SK-N-SH treated with all-trans-retinoic acid at 6 μM for 48 hours (cell line): ENCODE results near the gene SORCS1.

Experiments
- ATAC-seq: fragments of 200-7000 bp; cut with Tn5 transposase; 3 replicates; pipeline ENCODE4 v1.9.1; 2020; ENCODE audit warnings: mild to moderate bottlenecking, moderate library complexity
- ARNTL ChIP-seq: fragments of 450-650 bp; formaldehyde crosslinking; IDR thresholded peaks from 2 replicates; pipeline ENCODE4 v1.5.0; 2020; ENCODE audit warnings: low read depth, mild to moderate bottlenecking, moderate library complexity, borderline replicate concordance
- BACH2 ChIP-seq: fragments of 250-450 bp; sonication (Bioruptor Pico); IDR thresholded peaks from 2 replicates; pipeline ENCODE4 v1.9.0; 2021; ENCODE audit warnings: mild to moderate bottlenecking, borderline replicate concordance
- CSRNP3 ChIP-seq: fragments of 250-450 bp; sonication (Bioruptor Pico); IDR thresholded peaks from 2 replicates; pipeline ENCODE4 v1.5.1; 2021; ENCODE audit warnings: mild to moderate bottlenecking, moderate library complexity
- ESRRG ChIP-seq: fragments of 250-450 bp; sonication (Bioruptor Pico); IDR thresholded peaks from 2 replicates; pipeline ENCODE4 v1.6.1; 2021; ENCODE audit warnings: mild to moderate bottlenecking
- GLIS3 ChIP-seq: fragments of 250-450 bp; sonication (Bioruptor Pico); IDR thresholded peaks from 2 replicates; pipeline ENCODE4 v1.5.0; 2020; ENCODE audit warnings: mild to moderate bottlenecking, moderate library complexity
- RARB ChIP-seq: fragments of 250-450 bp; sonication (Bioruptor Pico); IDR thresholded peaks from 2 replicates; pipeline ENCODE4 v1.8.0; 2021; ENCODE audit warnings: mild to moderate bottlenecking, moderate library complexity
- SNAI2 ChIP-seq: fragments of 250-450 bp; sonication (Bioruptor Pico); IDR thresholded peaks from 2 replicates; pipeline ENCODE4 v1.5.0; 2020; ENCODE audit warnings: mild to moderate bottlenecking, moderate library complexity
- TCF4 ChIP-seq: fragments of 250-450 bp; sonication (Bioruptor Pico); IDR thresholded peaks from 2 replicates; pipeline ENCODE4 v1.8.0; 2021; ENCODE audit warnings: mild to moderate bottlenecking, moderate library complexity, borderline replicate concordance
- TOX ChIP-seq: fragments of 250-450 bp; sonication (Bioruptor Pico); IDR thresholded peaks from 2 replicates; pipeline ENCODE4 v1.8.0; 2021; ENCODE audit warnings: mild to moderate bottlenecking, moderate library complexity, borderline replicate concordance
- TSHZ2 ChIP-seq: fragments of 250-450 bp; sonication (Bioruptor Pico); IDR thresholded peaks from 2 replicates; pipeline ENCODE4 v1.5.0; 2020; ENCODE audit warnings: mild to moderate bottlenecking, moderate library complexity
- ZC3H10 ChIP-seq: fragments of 250-450 bp; sonication (Bioruptor Pico); IDR thresholded peaks from 2 replicates; pipeline ENCODE4 v1.5.1; 2021; ENCODE audit warnings: mild to moderate bottlenecking, moderate library complexity
- ZFP3 ChIP-seq: fragments of 250-450 bp; sonication (Bioruptor Pico); IDR thresholded peaks from 2 replicates; pipeline ENCODE4 v1.5.0; 2020; ENCODE audit warnings: mild to moderate bottlenecking, moderate library complexity
- ZFP30 ChIP-seq: fragments of 450-650 bp; formaldehyde crosslinking; IDR thresholded peaks from 2 replicates; pipeline ENCODE4 v1.5.0; 2022; ENCODE audit warnings: mild to moderate bottlenecking, moderate library complexity
- ZNF565 ChIP-seq: fragments of 450-650 bp; formaldehyde crosslinking; conservative IDR thresholded peaks from 2 replicates; pipeline ENCODE4 v1.5.0; 2020; ENCODE audit warnings: low read depth, mild to moderate bottlenecking, moderate library complexity
- ZNF70 ChIP-seq: fragments of 450-650 bp; formaldehyde crosslinking; IDR thresholded peaks from 2 replicates; pipeline ENCODE4 v1.5.0; 2020; ENCODE audit warnings: mild to moderate bottlenecking, moderate library complexity
- ZNF8 ChIP-seq: fragments of 450-650 bp; formaldehyde crosslinking; IDR thresholded peaks from 2 replicates; pipeline ENCODE4 v1.5.0; 2020; ENCODE audit warnings: mild to moderate bottlenecking, moderate library complexity
- TF ChIP-seq, protein P1 (sequence below): fragments of 250-450 bp; sonication (Bioruptor Pico); IDR thresholded peaks from 2 replicates; pipeline ENCODE4 v1.8.0; 2020; ENCODE audit warnings: mild to moderate bottlenecking, moderate library complexity, borderline replicate concordance
- TF ChIP-seq, protein P2 (sequence below): fragments of 250-450 bp; sonication (Bioruptor Pico); IDR thresholded peaks from 2 replicates; pipeline ENCODE4 v1.5.1; 2020; ENCODE audit warnings: low read depth, mild to moderate bottlenecking, moderate library complexity
- TF ChIP-seq, protein P3 (sequence below): fragments of 250-450 bp; sonication (Bioruptor Pico); IDR thresholded peaks from 2 replicates; pipeline ENCODE4 v1.8.0; 2021; ENCODE audit warnings: low read depth, mild to moderate bottlenecking, moderate library complexity, borderline replicate concordance

The SORCS1 gene

GRCh38 chr10:106582291-106582690, 582.2 kb downstream of the SORCS1 start (continued):
- TF ChIP-seq, protein P1, sequence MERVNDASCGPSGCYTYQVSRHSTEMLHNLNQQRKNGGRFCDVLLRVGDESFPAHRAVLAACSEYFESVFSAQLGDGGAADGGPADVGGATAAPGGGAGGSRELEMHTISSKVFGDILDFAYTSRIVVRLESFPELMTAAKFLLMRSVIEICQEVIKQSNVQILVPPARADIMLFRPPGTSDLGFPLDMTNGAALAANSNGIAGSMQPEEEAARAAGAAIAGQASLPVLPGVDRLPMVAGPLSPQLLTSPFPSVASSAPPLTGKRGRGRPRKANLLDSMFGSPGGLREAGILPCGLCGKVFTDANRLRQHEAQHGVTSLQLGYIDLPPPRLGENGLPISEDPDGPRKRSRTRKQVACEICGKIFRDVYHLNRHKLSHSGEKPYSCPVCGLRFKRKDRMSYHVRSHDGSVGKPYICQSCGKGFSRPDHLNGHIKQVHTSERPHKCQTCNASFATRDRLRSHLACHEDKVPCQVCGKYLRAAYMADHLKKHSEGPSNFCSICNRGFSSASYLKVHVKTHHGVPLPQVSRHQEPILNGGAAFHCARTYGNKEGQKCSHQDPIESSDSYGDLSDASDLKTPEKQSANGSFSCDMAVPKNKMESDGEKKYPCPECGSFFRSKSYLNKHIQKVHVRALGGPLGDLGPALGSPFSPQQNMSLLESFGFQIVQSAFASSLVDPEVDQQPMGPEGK, result no peak

- no peak for TF ChIP-seq RARB
- no peak for TF ChIP-seq CSRNP3 (CRISPR knock-in tag)
- TF ChIP-seq ESRRG (CRISPR knock-in tag), result no peak
- no peak for TF ChIP-seq GLIS3 (CRISPR knock-in tag)
- no peak for TF ChIP-seq ZC3H10
- TF ChIP-seq, protein P2, sequence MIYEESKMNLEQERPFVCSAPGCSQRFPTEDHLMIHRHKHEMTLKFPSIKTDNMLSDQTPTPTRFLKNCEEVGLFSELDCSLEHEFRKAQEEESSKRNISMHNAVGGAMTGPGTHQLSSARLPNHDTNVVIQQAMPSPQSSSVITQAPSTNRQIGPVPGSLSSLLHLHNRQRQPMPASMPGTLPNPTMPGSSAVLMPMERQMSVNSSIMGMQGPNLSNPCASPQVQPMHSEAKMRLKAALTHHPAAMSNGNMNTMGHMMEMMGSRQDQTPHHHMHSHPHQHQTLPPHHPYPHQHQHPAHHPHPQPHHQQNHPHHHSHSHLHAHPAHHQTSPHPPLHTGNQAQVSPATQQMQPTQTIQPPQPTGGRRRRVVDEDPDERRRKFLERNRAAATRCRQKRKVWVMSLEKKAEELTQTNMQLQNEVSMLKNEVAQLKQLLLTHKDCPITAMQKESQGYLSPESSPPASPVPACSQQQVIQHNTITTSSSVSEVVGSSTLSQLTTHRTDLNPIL (CRISPR knock-in tag), result no peak
- TF ChIP-seq SNAI2 (CRISPR knock-in tag), result no peak
- TF ChIP-seq, protein P1, result no peak
- no peak for TF ChIP-seq TOX (CRISPR knock-in tag)
- no peak for TF ChIP-seq ZNF8 (CRISPR knock-in tag)
- TF ChIP-seq ARNTL (CRISPR knock-in tag), result no peak
- TF ChIP-seq ZFP3 (CRISPR knock-in tag), result no peak
- TF ChIP-seq TSHZ2 (CRISPR knock-in tag), result no peak
- TF ChIP-seq ZNF565 (CRISPR knock-in tag), result no peak
- TF ChIP-seq ZNF70 (CRISPR knock-in tag), result no peak
- no peak for TF ChIP-seq TCF4 (CRISPR knock-in tag)
- TF ChIP-seq BACH2 (CRISPR knock-in tag), result no peak
- TF ChIP-seq, protein P3, sequence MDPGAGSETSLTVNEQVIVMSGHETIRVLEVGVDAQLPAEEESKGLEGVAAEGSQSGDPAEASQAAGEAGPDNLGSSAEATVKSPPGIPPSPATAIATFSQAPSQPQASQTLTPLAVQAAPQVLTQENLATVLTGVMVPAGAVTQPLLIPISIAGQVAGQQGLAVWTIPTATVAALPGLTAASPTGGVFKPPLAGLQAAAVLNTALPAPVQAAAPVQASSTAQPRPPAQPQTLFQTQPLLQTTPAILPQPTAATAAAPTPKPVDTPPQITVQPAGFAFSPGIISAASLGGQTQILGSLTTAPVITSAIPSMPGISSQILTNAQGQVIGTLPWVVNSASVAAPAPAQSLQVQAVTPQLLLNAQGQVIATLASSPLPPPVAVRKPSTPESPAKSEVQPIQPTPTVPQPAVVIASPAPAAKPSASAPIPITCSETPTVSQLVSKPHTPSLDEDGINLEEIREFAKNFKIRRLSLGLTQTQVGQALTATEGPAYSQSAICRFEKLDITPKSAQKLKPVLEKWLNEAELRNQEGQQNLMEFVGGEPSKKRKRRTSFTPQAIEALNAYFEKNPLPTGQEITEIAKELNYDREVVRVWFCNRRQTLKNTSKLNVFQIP, result no peak
- ATAC-seq, result no peak
Observed at GRCh38 chr10:106577756-106578155, 586.8 kb downstream of the SORCS1 start.

DNA sequence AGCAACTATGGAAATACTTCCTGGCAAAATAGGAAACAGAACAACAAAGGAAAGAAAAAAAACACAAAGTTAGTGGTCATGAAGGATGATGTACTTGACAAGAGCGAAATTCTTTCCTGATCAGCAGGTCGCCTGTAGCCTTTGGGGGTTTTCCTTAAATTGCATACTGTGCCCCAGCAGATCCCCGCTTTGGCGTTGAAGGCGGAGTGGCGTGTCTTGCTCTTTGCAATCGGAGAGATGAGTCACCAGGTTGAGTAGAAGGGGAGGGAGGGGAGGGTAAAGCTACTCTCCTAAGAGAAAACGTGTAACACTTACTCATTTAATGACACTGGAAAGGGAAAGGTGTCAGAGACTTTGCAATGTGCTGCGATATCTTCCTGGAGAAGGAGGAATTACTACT, 587.2 kb downstream of the SORCS1 start:
- TF ChIP-seq GLIS3 (CRISPR knock-in tag) (no peak), ZFP30 (CRISPR knock-in tag) (no peak)
- TF ChIP-seq, protein P1, result no peak
- TF ChIP-seq, all 23 proteins: peak for 0
- no peak for ATAC-seq
